ENCODE data around the gene SIAH3.

- TF ChIP-seq REST (IDR thresholded peaks at IDR 0.05; ENCODE audit: borderline replicate concordance) (no peak), CTCF (IDR thresholded peaks at IDR 0.05; ENCODE audit: poor library complexity, severe bottlenecking) (no peak), EZH2 (IDR thresholded peaks at IDR 0.05; ENCODE audit: borderline replicate concordance, insufficient read depth, low read length, poor library complexity, severe bottlenecking) (no peak), RAD21 (conservative IDR thresholded peaks at IDR 0.05) (no peak), TAF1 (IDR thresholded peaks at IDR 0.05; ENCODE audit: low read depth) (no peak), SMC3 (conservative IDR thresholded peaks at IDR 0.05; ENCODE audit: poor library complexity) (no peak), POLR2AphosphoS5 (IDR thresholded peaks at IDR 0.05) (no peak)
Observed at GRCh38 chr13:45875951-45876350, 24.4 kb upstream of the SIAH3 start.

All from neural cell (in vitro differentiated cells).